Liver (tissue), 9 donors: ENCODE results near the gene RNGTT. TPM values are rescaled to one million over a fixed set of nuclear protein-coding genes. Genes with fewer than 3 reads are reported as not detected.

Experiments
- DNase-seq: peaks from one replicate; pipeline ENCODE4 v3.0.0-alpha.2; 2017; ENCODE audit warnings: low spot score
- H3K27ac ChIP-seq, 2 donors: one replicate each; pipeline ENCODE4 v1.7.0; 2013; ENCODE audit warnings: inconsistent platforms in 2 of 2, low read length in 2 of 2, control low read depth in 1 of 2, low read depth in 1 of 2, mild to moderate bottlenecking in 1 of 2
- H3K27me3 ChIP-seq, 4 donors: one replicate each; pipeline versions ENCODE4 v1.6.1 to v1.7.0; 2013; ENCODE audit warnings: low read length in 3 of 4, inconsistent platforms in 1 of 4, mild to moderate bottlenecking in 1 of 4, moderate library complexity in 1 of 4; ENCODE audit not compliant: control insufficient read depth in 4 of 4, insufficient read depth in 4 of 4
- H3K36me3 ChIP-seq, 4 donors: one replicate each; pipeline versions ENCODE4 v1.6.1 to v1.7.0; 2013; ENCODE audit warnings: low read length in 3 of 4, mild to moderate bottlenecking in 3 of 4, low read depth in 1 of 4, moderate library complexity in 1 of 4; ENCODE audit not compliant: control insufficient read depth in 4 of 4, insufficient read depth in 3 of 4
- H3K4me1 ChIP-seq, 4 donors: one replicate each; pipeline versions ENCODE4 v1.6.1 to v1.7.0; 2013; ENCODE audit warnings: low read length in 3 of 4, mild to moderate bottlenecking in 3 of 4, moderate library complexity in 1 of 4; ENCODE audit not compliant: control insufficient read depth in 4 of 4, insufficient read depth in 4 of 4
- H3K4me3 ChIP-seq, 3 donors: one replicate each; pipeline versions ENCODE4 v1.6.1 to v1.7.0; 2013; ENCODE audit warnings: low read length in 3 of 3, control low read depth in 1 of 3, low read depth in 1 of 3, mild to moderate bottlenecking in 1 of 3
- H3K9ac ChIP-seq, 2 donors: one replicate each; pipeline ENCODE4 v1.7.0; 2013; ENCODE audit warnings: low read length in 2 of 2, mild to moderate bottlenecking in 2 of 2, moderate library complexity in 2 of 2, control low read depth in 1 of 2, low read depth in 1 of 2
- H3K9me3 ChIP-seq, 4 donors: one replicate each; pipeline versions ENCODE4 v1.6.1 to v1.7.0; 2013; ENCODE audit warnings: low read length in 3 of 4; ENCODE audit not compliant: control insufficient read depth in 4 of 4
- ATF3 ChIP-seq: IDR thresholded peaks from 2 replicates; pipeline ENCODE4 v1.6.1; 2016; ENCODE audit warnings: antibody characterized with exemption
- CTCF ChIP-seq: fragments of 150-350 bp; IDR thresholded peaks from 2 replicates; pipeline ENCODE4 v1.5.1; 2017; ENCODE audit warnings: improper control_type of control experiment, low read depth, low read length; ENCODE audit not compliant: missing input control
- EGR1 ChIP-seq, 2 donors: IDR thresholded peaks; 2 replicates each; pipeline ENCODE4 v1.6.1; 2016 to 2018; ENCODE audit warnings: antibody characterized with exemption in 2 of 2, low read depth in 2 of 2
- FOXA1 ChIP-seq: IDR thresholded peaks from 2 replicates; pipeline ENCODE4 v1.6.1; 2016; ENCODE audit warnings: antibody characterized with exemption
- FOXA2 ChIP-seq: IDR thresholded peaks from 2 replicates; pipeline ENCODE4 v1.6.1; 2016; ENCODE audit warnings: antibody characterized with exemption
- GABPA ChIP-seq, 2 donors: IDR thresholded peaks in 1 of 2; conservative IDR thresholded peaks in 1 of 2; 2 replicates each; pipeline ENCODE4 v1.6.1; 2016; ENCODE audit warnings: antibody characterized with exemption in 2 of 2, mild to moderate bottlenecking in 1 of 2, moderate library complexity in 1 of 2
- HNF4A ChIP-seq, 2 donors: conservative IDR thresholded peaks; 2 replicates each; pipeline ENCODE4 v1.6.1; 2016; ENCODE audit warnings: antibody characterized with exemption in 2 of 2, mild to moderate bottlenecking in 2 of 2
- HNF4G ChIP-seq: IDR thresholded peaks from 2 replicates; pipeline ENCODE4 v1.6.1; 2016; ENCODE audit warnings: antibody characterized with exemption
- JUND ChIP-seq, 2 donors: IDR thresholded peaks; 2 replicates each; pipeline ENCODE4 v1.6.1; 2016; ENCODE audit warnings: antibody characterized with exemption in 2 of 2
- MAX ChIP-seq: IDR thresholded peaks from 2 replicates; pipeline ENCODE4 v1.6.1; 2016; ENCODE audit warnings: antibody characterized with exemption
- NR2F2 ChIP-seq: IDR thresholded peaks from 2 replicates; pipeline ENCODE4 v1.6.1; 2016; ENCODE audit warnings: antibody characterized with exemption
- RAD21 ChIP-seq, 2 donors: IDR thresholded peaks; 2 replicates each; pipeline ENCODE4 v1.6.1; 2016; ENCODE audit warnings: antibody characterized with exemption in 2 of 2, mild to moderate bottlenecking in 2 of 2
- REST ChIP-seq: IDR thresholded peaks from 2 replicates; pipeline ENCODE4 v1.6.1; 2016; ENCODE audit warnings: antibody characterized with exemption, mild to moderate bottlenecking
- RXRA ChIP-seq, 2 donors: IDR thresholded peaks; 2 replicates each; pipeline ENCODE4 v1.6.1; 2017 to 2018; ENCODE audit warnings: antibody characterized with exemption in 2 of 2, mild to moderate bottlenecking in 1 of 2
- SP1 ChIP-seq: IDR thresholded peaks from 2 replicates; pipeline ENCODE4 v1.6.1; 2018; ENCODE audit warnings: antibody characterized with exemption, mild to moderate bottlenecking
- TAF1 ChIP-seq: conservative IDR thresholded peaks from 2 replicates; pipeline ENCODE4 v1.6.1; 2016; ENCODE audit warnings: antibody characterized with exemption, mild to moderate bottlenecking
- YY1 ChIP-seq: IDR thresholded peaks from 2 replicates; pipeline ENCODE4 v1.6.1; 2016; ENCODE audit warnings: antibody characterized with exemption, mild to moderate bottlenecking
- WGBS: extraction: QIAGEN DNeasy Blood & Tissue Kit; methylation state at CpG from one replicate; pipeline ENCODE4 v1.1.7; 2013; 5-methylcytosine and 5-hydroxymethylcytosine counted together
- polyA plus RNA-seq, 2 donors: library from polyadenylated mRNA; stranded (reverse) in 1 of 2; unstranded in 1 of 2; fragments of 200-250 nt in 1 of 2; fragments of >200 nt in 1 of 2; fragmentation: Nextera tagmentation in 1 of 2; extraction: Ambion mirVana in 1 of 2; gene quantifications; one replicate each; pipeline versions ENCODE4 v1.2.1 to v1.2.3, GENCODE V29; 2013 to 2015
- total RNA-seq, 2 donors: library from RNA; depleted of rRNA; stranded (reverse); fragments of >200 nt; gene quantifications; one replicate each; pipeline ENCODE4 v1.2.3, GENCODE V29; 2014
- donor health status: healthy.
- donor health status: healthy.
- donor health status: healthy.
- donor health status: healthy.
- donor health status: healthy.

Gene RNGTT
- total and polyA plus RNA-seq, 4 donors: 4.1 to 20.8 (median 7.2) TPM

- Histone ChIP-seq H3K4me3 (no peak overlapping the region), H3K27ac (no peak overlapping the region), H3K27me3 (no peaks in the 10 kb centered on the region), H3K9me3 (no peaks in the 10 kb centered on the region), H3K4me1 (peaks cover 0 to 6% (median 0%) of the 10 kb centered on the region in 4 donors), H3K36me3 (peaks cover 0 to 1% (median 0%) of the 10 kb centered on the region in 4 donors), H3K9ac (no peak overlapping the region)
- no peak for TF ChIP-seq HNF4A (conservative IDR thresholded peaks at IDR 0.05)
- TF ChIP-seq RAD21 (IDR thresholded peaks at IDR 0.05): no peak
- TF ChIP-seq NR2F2: no peak
- no peak for TF ChIP-seq TAF1
- TF ChIP-seq CTCF: no peak
- TF ChIP-seq MAX: no peak
- TF ChIP-seq FOXA2: no peak
- no peak for TF ChIP-seq EGR1 (IDR thresholded peaks at IDR 0.05; ENCODE audit: low read depth in 2 of 2)
- TF ChIP-seq SP1: no peak
- TF ChIP-seq YY1: no peak
- no peak for TF ChIP-seq ATF3
- TF ChIP-seq HNF4G: no peak
- no peak for TF ChIP-seq JUND (IDR thresholded peaks at IDR 0.05)
- no peak for TF ChIP-seq GABPA (IDR thresholded peaks at IDR 0.05 in 1 of 2, conservative IDR thresholded peaks at IDR 0.05 in 1 of 2)
- no peak for TF ChIP-seq REST
- no peak for TF ChIP-seq FOXA1
- WGBS: 98% methylated on average over 2 of the region's 2 CpGs
- DNase-seq: no peak
These were observed 98.1 kb downstream of the RNGTT start for GRCh38 chr6:88865275-88865674.

- DNase-seq: no peak
- Histone ChIP-seq H3K27me3 (no peaks in the 10 kb centered on the region), H3K9ac (no peak overlapping the region), H3K36me3 (peaks cover 0 to 2% (median under 1%) of the 10 kb centered on the region in 4 donors), H3K4me3 (no peak overlapping the region), H3K27ac (no peak overlapping the region), H3K4me1 (peaks cover 0 to 4% (median 0%) of the 10 kb centered on the region in 4 donors), H3K9me3 (no peaks in the 10 kb centered on the region)
- TF ChIP-seq GABPA (IDR thresholded peaks at IDR 0.05 in 1 of 2, conservative IDR thresholded peaks at IDR 0.05 in 1 of 2): no peak
- TF ChIP-seq RXRA (IDR thresholded peaks at IDR 0.05): no peak
- no peak for TF ChIP-seq SP1
- no peak for TF ChIP-seq HNF4A (conservative IDR thresholded peaks at IDR 0.05)
- TF ChIP-seq ATF3: no peak
- no peak for TF ChIP-seq FOXA2
These were observed 98.9 kb downstream of the RNGTT start for GRCh38 chr6:88864359-88865054.
